Ishikawa (cell line): ENCODE results near the gene IGF1R.

Source experiments
- CREB1 ChIP-seq: IDR thresholded peaks from 2 replicates; pipeline ENCODE4 v1.6.1; 2012; ENCODE audit warnings: low read depth
- EGR1 ChIP-seq: IDR thresholded peaks from 2 replicates; pipeline ENCODE4 v1.6.1; 2012
- EP300 ChIP-seq: IDR thresholded peaks from 2 replicates; pipeline ENCODE4 v1.6.1; 2012; ENCODE audit warnings: borderline replicate concordance
- FOXM1 ChIP-seq: IDR thresholded peaks from 2 replicates; pipeline ENCODE4 v1.6.1; 2012; ENCODE audit warnings: low read depth, borderline replicate concordance
- MAX ChIP-seq: IDR thresholded peaks from 2 replicates; pipeline ENCODE4 v1.6.1; 2012
- NFIC ChIP-seq: IDR thresholded peaks from 2 replicates; pipeline ENCODE4 v1.6.1; 2012
- REST ChIP-seq: IDR thresholded peaks from 2 replicates; pipeline ENCODE4 v1.6.1; 2012; ENCODE audit warnings: low read depth, mild to moderate bottlenecking
- TAF1 ChIP-seq: IDR thresholded peaks from 2 replicates; pipeline ENCODE4 v1.6.1; 2012; ENCODE audit warnings: low read depth, mild to moderate bottlenecking
- YY1 ChIP-seq: IDR thresholded peaks from 2 replicates; pipeline ENCODE4 v1.6.1; 2012; ENCODE audit warnings: low read depth
- ZBTB7A ChIP-seq: IDR thresholded peaks from 2 replicates; pipeline ENCODE4 v1.6.1; 2012; ENCODE audit warnings: low read depth
- TF ChIP-seq, protein P1 (sequence below): IDR thresholded peaks from 2 replicates; pipeline ENCODE4 v1.6.1; 2012

DNA sequence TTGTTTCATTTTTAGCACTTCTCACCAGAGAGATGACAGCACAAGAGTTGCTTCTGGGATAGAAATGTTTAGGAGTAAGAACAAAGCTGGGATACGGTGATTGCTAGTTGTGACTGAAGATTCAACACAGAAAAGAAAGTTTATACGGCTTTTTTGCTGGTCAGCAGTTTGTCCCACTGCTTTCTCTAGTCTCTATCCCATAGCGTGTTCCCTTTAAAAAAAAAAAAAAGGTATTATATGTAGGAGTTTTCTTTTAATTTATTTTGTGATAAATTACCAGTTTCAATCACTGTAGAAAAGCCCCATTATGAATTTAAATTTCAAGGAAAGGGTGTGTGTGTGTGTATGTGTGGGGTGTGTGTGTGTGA, 311.3 kb downstream of the IGF1R start:
- TF ChIP-seq ZBTB7A (no peak), REST (no peak), TAF1 (no peak), CREB1 (no peak), FOXM1 (no peak), MAX (no peak), EP300 (no peak), NFIC (no peak), EGR1 (no peak), YY1 (no peak)
- TF ChIP-seq, protein P1, sequence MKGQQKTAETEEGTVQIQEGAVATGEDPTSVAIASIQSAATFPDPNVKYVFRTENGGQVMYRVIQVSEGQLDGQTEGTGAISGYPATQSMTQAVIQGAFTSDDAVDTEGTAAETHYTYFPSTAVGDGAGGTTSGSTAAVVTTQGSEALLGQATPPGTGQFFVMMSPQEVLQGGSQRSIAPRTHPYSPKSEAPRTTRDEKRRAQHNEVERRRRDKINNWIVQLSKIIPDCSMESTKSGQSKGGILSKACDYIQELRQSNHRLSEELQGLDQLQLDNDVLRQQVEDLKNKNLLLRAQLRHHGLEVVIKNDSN: no peak
